ENCODE results near the gene CCNL2. TPM values are rescaled to one million over a fixed set of nuclear protein-coding genes. Genes with fewer than 3 reads are reported as not detected.

The CCNL2 gene
- total and polyA plus RNA-seq, 7 donors, result 40.2 to 71.8 (median 52.0) TPM

DNA sequence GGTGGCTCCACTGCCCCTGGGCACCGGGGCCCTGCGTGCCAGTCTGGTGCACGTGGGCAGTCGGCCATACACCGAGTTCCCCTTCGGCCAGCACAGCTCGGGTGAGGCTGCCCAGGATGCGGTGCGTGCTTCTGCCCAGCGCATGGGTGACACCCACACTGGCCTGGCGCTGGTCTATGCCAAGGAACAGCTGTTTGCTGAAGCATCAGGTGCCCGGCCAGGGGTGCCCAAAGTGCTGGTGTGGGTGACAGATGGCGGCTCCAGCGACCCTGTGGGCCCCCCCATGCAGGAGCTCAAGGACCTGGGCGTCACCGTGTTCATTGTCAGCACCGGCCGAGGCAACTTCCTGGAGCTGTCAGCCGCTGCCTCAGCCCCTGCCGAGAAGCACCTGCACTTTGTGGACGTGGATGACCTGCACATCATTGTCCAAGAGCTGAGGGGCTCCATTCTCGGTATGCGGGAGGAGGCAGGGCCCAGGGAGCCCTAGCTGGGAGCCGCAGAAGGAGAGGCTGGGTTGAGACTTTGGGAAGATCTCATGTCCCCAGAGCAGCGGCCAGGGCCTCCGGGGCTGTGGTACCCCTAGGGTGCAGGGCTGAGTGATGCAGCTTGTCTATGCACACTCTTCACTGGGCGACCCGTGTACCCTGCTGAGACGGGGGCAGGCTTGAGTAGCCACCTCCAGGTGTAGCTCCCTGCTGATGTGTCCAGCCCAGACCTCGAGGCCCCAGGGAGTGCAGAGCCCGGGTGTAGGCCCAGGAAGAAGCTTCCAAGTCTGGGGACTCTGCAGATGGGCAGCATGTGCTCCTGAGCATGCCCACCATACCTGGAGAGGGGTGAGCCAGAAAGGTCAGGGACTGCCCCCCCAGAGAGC lies 38.1 kb upstream of the CCNL2 start:
- no peaks in the 10 kb centered on the region for H3K36me3 ChIP-seq (ENCODE audit: insufficient read depth in 1 of 2, low read depth in 1 of 2)
- peaks cover 19% of the 10 kb centered on the region for H3K4me1 ChIP-seq
- intact Hi-C loops (cut with DNase I), result no loop called here
- peak overlapping the region; percentile 65 for H3K4me3 ChIP-seq
- 46 to 59% (median 57%) methylated on average over 30 to 31 of the region's 31 CpGs for WGBS, 3 donors
- ATAC-seq (no peak), DNase-seq (no peak)
- no peak for TF ChIP-seq CTCF (IDR thresholded peaks at IDR 0.05)
- H3K9me3 ChIP-seq, result no peaks in the 10 kb centered on the region
- H3K27ac ChIP-seq, result no peak overlapping the region
- peaks cover 0 to 8% (median 0%) of the 10 kb centered on the region in 3 donors for H3K27me3 ChIP-seq (ENCODE audit: insufficient read depth in 3 of 3, low read length in 2 of 3)

GRCh38 chr1:1436630-1437032 lies 37.5 kb upstream of the CCNL2 start:
- H3K9me3 ChIP-seq, result no peaks in the 10 kb centered on the region
- WGBS, 3 donors, result 52 to 65% (median 54%) methylated on average over 7 of the region's 7 CpGs
- peak overlapping the region; percentile 65 for H3K4me3 ChIP-seq
- DNase-seq (no peak), ATAC-seq (no peak)
- H3K27ac ChIP-seq, result no peak overlapping the region
- no peak for TF ChIP-seq CTCF (IDR thresholded peaks at IDR 0.05)
- H3K36me3 ChIP-seq (ENCODE audit: insufficient read depth in 1 of 2, low read depth in 1 of 2), result no peaks in the 10 kb centered on the region
- peaks cover 0 to 8% (median 0%) of the 10 kb centered on the region in 3 donors for H3K27me3 ChIP-seq (ENCODE audit: insufficient read depth in 3 of 3, low read length in 2 of 3)
- peaks cover 19% of the 10 kb centered on the region for H3K4me1 ChIP-seq
- intact Hi-C loops (cut with DNase I), result no loop called here

DNA sequence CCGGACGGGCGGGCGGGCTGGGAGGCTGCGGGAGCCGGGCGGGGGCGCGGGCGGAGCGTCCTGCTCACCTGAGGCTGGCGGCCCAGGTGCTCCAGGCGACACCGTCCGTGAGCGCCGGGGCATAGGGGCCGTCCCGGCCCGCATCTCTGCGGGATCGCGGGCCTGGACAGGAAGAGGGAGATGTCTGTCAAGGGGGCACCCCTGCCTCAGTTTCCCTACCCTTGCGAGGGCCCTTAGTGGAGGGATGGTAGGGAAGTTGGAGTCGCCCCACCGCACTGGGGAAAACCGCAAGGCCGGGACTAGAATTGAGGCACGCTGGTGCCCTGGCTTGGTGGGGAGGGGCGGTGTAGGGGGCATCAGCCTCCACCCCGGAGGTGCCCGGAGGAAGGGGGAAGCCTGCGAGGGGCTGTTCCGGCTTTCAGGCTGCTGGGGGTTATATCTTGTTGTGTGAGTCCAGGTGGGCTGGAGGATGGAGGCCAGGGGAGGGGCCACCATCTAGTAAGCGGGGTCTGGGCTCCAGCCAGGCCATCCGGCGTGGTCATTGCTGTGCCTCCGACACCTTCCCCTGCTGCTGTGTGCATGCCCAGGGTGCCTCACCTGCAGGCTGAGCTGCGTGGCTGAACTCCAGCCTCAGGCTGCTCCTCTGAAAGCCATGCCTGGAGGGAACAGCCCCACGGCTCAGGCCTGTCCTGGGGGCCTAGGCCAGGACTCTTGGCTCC lies 36.9 kb upstream of the CCNL2 start:
- 11 to 18% (median 11%) methylated on average over 26 to 40 of the region's 40 CpGs for WGBS, 3 donors
- Histone ChIP-seq H3K4me1 (peaks cover 18% of the 10 kb centered on the region), H3K4me3 (peak overlapping the region; percentile 65), H3K27me3 (ENCODE audit: insufficient read depth in 3 of 3, low read length in 2 of 3) (peaks cover 0 to 8% (median 0%) of the 10 kb centered on the region in 3 donors), H3K27ac (peak overlapping the region; percentile 75), H3K36me3 (ENCODE audit: insufficient read depth in 1 of 2, low read depth in 1 of 2) (no peaks in the 10 kb centered on the region), H3K9me3 (no peaks in the 10 kb centered on the region)
- DNase-seq (no peak), ATAC-seq (no peak)
- intact Hi-C loops (cut with DNase I), result no loop called here
- TF ChIP-seq CTCF (IDR thresholded peaks at IDR 0.05), result no peak

DNA sequence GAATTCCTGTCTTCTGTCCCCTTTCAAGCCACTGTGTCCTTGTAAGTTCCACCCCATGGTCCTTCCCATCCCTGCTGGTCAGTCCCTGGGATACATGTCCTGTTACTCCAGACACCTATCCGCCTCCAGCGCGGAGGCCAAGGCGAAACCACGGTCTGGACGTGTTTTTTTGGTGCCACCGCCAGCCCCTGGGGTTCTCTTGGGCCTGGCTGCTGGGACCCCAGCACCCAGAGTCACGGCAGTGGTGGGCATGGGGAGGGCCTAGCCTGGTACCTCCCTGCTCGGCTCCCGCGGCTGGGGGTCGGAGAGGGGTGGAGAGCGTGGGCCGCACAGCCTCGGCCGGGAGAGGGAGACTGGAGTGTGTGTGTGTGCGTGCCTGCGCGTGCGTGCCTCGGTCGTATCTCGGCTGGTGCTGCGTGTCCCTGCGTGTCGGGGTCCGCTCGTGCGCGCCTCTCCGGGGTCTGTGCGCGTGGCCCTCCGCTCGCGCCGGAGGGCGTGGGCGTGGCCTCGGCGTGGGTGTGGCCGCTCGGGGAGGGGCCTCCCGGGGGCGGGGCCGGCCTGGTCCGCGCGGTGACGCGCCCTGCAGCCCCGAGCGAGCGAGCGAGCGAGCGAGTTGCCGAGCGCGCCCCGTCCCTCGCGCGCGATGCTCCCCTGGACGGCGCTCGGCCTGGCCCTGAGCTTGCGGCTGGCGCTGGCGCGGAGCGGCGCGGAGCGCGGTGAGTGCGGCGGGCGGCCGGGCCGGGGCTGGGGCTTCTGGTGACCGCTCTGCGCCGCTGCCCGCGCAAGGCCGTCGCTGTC lies 36.2 kb upstream of the CCNL2 start, which contains the start of gene VWA1:
VWA1 (plus strand) TSS at position 585 of the 798 bp plus-strand sequence; CDS start at position 644, 59 bp downstream.
- Histone ChIP-seq H3K36me3 (ENCODE audit: insufficient read depth in 1 of 2, low read depth in 1 of 2) (no peaks in the 10 kb centered on the region), H3K4me3 (peak within 1 kb of the TSS; percentile 65), H3K27ac (peak within 1 kb of the TSS; percentile 75), H3K4me1 (peaks cover 18% of the 10 kb centered on the region), H3K9me3 (no peaks in the 10 kb centered on the region), H3K27me3 (ENCODE audit: insufficient read depth in 3 of 3, low read length in 2 of 3) (peaks cover 0 to 8% (median 0%) of the 10 kb centered on the region in 3 donors)
- ATAC-seq (peak; percentile 66 to 79 (median 72)), DNase-seq (peak; percentile 78 to 86)
- no peak for TF ChIP-seq CTCF (IDR thresholded peaks at IDR 0.05)
- WGBS, 3 donors, result 6 to 16% (median 8%) methylated on average over 36 to 89 of the region's 89 CpGs
- intact Hi-C loops (cut with DNase I), result no loop called here
